Thyroid gland (tissue), 4 donors: ENCODE data around the gene KCP.

Experiments
- CTCF ChIP-seq, 6 experiments: fragments of 200-600 bp in 3 of 6; fragments of 450-650 bp in 3 of 6; sonication (generic) in 3 of 6; IDR thresholded peaks; one replicate each; pipeline ENCODE4 v1.5.1; 2016 to 2019; ENCODE audit warnings: antibody characterized with exemption in 6 of 6, mild to moderate bottlenecking in 2 of 6, inconsistent platforms in 1 of 6, moderate library complexity in 1 of 6
- POLR2A ChIP-seq, 2 donors: fragments of 450-650 bp; IDR thresholded peaks; one replicate each; pipeline ENCODE4 v1.6.1; 2017; ENCODE audit warnings: antibody characterized with exemption in 2 of 2, mild to moderate bottlenecking in 2 of 2, moderate library complexity in 1 of 2

GRCh38 chr7:128915271-128915819, 4.8 kb upstream of the KCP start:
- TF ChIP-seq CTCF (IDR thresholded peaks at IDR 0.05) = no peak
- no peak for TF ChIP-seq POLR2A (IDR thresholded peaks at IDR 0.05)
